ENCODE results near the gene LRRC8B. TPM values are rescaled to one million over a fixed set of nuclear protein-coding genes. Genes with fewer than 3 reads are reported as not detected.

Gene LRRC8B
- total and polyA plus RNA-seq, 2 experiments from 2014 or later = 4.6 to 5.1 TPM

GRCh38 chr1:89527256-89527655, 2.6 kb downstream of the LRRC8B start:
- Histone ChIP-seq H3K9me3 (ENCODE audit: low read depth) (no peaks in the 10 kb centered on the region), H3K79me2 (peaks cover 16% of the 10 kb centered on the region), H4K20me1 (ENCODE audit: insufficient read depth, poor library complexity, severe bottlenecking) (no peaks in the 10 kb centered on the region), H3K4me3 (no peak overlapping the region), H3K27ac (no peak overlapping the region), H3K27me3 (peaks cover 6% of the 10 kb centered on the region), H3K9me2 (replicated peaks; ENCODE audit: insufficient read depth) (no peaks in the 10 kb centered on the region), H2AFZ (no peak overlapping the region), H3K4me2 (no peak overlapping the region), H3K36me3 (replicated peaks; ENCODE audit: insufficient read depth, low read depth) (no peaks in the 10 kb centered on the region), H3K4me1 (ENCODE audit: insufficient read depth) (peaks cover 7% of the 10 kb centered on the region)
- TF ChIP-seq EZH2 (IDR thresholded peaks at IDR 0.05; ENCODE audit: borderline replicate concordance) (no peak), CTCF (IDR thresholded peaks at IDR 0.05; ENCODE audit: poor library complexity) (no peak), EZH2phosphoT487 (IDR thresholded peaks at IDR 0.05; ENCODE audit: low read depth, severe bottlenecking, unreplicated experiment) (no peak)
- WGBS (ENCODE audit: low lambda C conversion rate, missing lambda C conversion rate) = 97% methylated on average over 1 of the region's 1 CpG
- DNase-seq (ENCODE audit: low spot score) = no peak

GRCh38 chr1:89527750-89528381, 3.2 kb downstream of the LRRC8B start:
- TF ChIP-seq CTCF (IDR thresholded peaks at IDR 0.05; ENCODE audit: poor library complexity) = no peak
- TF ChIP-seq EZH2phosphoT487 (IDR thresholded peaks at IDR 0.05; ENCODE audit: low read depth, severe bottlenecking, unreplicated experiment) = no peak
- no peak for TF ChIP-seq EZH2 (IDR thresholded peaks at IDR 0.05; ENCODE audit: borderline replicate concordance)
- Histone ChIP-seq H3K27me3 (peaks cover 4% of the 10 kb centered on the region), H3K4me1 (ENCODE audit: insufficient read depth) (peaks cover 7% of the 10 kb centered on the region), H3K4me2 (no peak overlapping the region), H3K27ac (no peak overlapping the region), H3K79me2 (peaks cover 19% of the 10 kb centered on the region), H3K9me3 (ENCODE audit: low read depth) (no peaks in the 10 kb centered on the region), H3K4me3 (no peak overlapping the region), H4K20me1 (ENCODE audit: insufficient read depth, poor library complexity, severe bottlenecking) (no peaks in the 10 kb centered on the region), H3K36me3 (replicated peaks; ENCODE audit: insufficient read depth, low read depth) (no peaks in the 10 kb centered on the region), H2AFZ (no peak overlapping the region), H3K9me2 (replicated peaks; ENCODE audit: insufficient read depth) (no peaks in the 10 kb centered on the region)
- 69% methylated on average over 2 of the region's 2 CpGs for WGBS (ENCODE audit: low lambda C conversion rate, missing lambda C conversion rate)
- no peak for DNase-seq (ENCODE audit: low spot score)

- Histone ChIP-seq H3K4me2 (no peak overlapping the region), H3K27me3 (no peaks in the 10 kb centered on the region), H3K9me3 (ENCODE audit: low read depth) (no peaks in the 10 kb centered on the region), H2AFZ (no peak overlapping the region), H4K20me1 (ENCODE audit: insufficient read depth, poor library complexity, severe bottlenecking) (no peaks in the 10 kb centered on the region), H3K4me3 (no peak overlapping the region), H3K4me1 (ENCODE audit: insufficient read depth) (peaks cover 6% of the 10 kb centered on the region), H3K79me2 (peaks cover 21% of the 10 kb centered on the region), H3K9me2 (replicated peaks; ENCODE audit: insufficient read depth) (no peaks in the 10 kb centered on the region), H3K36me3 (replicated peaks; ENCODE audit: insufficient read depth, low read depth) (no peaks in the 10 kb centered on the region), H3K27ac (no peak overlapping the region)
- TF ChIP-seq CTCF (IDR thresholded peaks at IDR 0.05; ENCODE audit: poor library complexity) (no peak), EZH2 (IDR thresholded peaks at IDR 0.05; ENCODE audit: borderline replicate concordance) (no peak), EZH2phosphoT487 (IDR thresholded peaks at IDR 0.05; ENCODE audit: low read depth, severe bottlenecking, unreplicated experiment) (no peak)
- no peak for DNase-seq (ENCODE audit: low spot score)
Observed at GRCh38 chr1:89528382-89528780, 3.8 kb downstream of the LRRC8B start.

Data from hepatocyte (in vitro differentiated cells).